K562 (cell line): Measurements from ENCODE around the gene WEE1.

Source experiments
- CBFB ChIP-seq: sonication (generic); formaldehyde crosslinking; IDR thresholded peaks from 2 replicates; pipeline ENCODE4 v1.4.0; 2020; ENCODE audit warnings: mild to moderate bottlenecking, missing genetic modification reagents
- CREB1 ChIP-seq, 2 experiments: sonication (generic) in 1 of 2; formaldehyde crosslinking in 1 of 2; IDR thresholded peaks; 2 replicates each; pipeline versions ENCODE4 v1.6.1 to v1.8.0; 2012 to 2022; ENCODE audit warnings: inconsistent platforms in 1 of 2, mild to moderate bottlenecking in 1 of 2, missing genetic modification reagents in 1 of 2, moderate library complexity in 1 of 2
- NCOA2 ChIP-seq, 2 experiments: fragments of 450-650 bp; IDR thresholded peaks; 2 replicates each; pipeline ENCODE4 v1.6.1; 2018; ENCODE audit warnings: mild to moderate bottlenecking in 2 of 2, moderate library complexity in 1 of 2; ENCODE audit not compliant: partially characterized antibody in 2 of 2
- TAF15 ChIP-seq: fragments of 200-400 bp; formaldehyde crosslinking; IDR thresholded peaks from 2 replicates; pipeline ENCODE4 v1.6.1; 2017; ENCODE audit warnings: mild to moderate bottlenecking, low read depth, low read length, moderate library complexity
- TF ChIP-seq, protein P1 (sequence below): sonication (generic); formaldehyde crosslinking; IDR thresholded peaks from 2 replicates; pipeline ENCODE4 v1.8.1; 2022; ENCODE audit warnings: missing genetic modification reagents
- TF ChIP-seq, protein P2 (sequence below): fragments of 250-450 bp; sonication (Bioruptor Pico); IDR thresholded peaks from 2 replicates; pipeline ENCODE4 v1.8.0; 2021; ENCODE audit warnings: mild to moderate bottlenecking, moderate library complexity

DNA sequence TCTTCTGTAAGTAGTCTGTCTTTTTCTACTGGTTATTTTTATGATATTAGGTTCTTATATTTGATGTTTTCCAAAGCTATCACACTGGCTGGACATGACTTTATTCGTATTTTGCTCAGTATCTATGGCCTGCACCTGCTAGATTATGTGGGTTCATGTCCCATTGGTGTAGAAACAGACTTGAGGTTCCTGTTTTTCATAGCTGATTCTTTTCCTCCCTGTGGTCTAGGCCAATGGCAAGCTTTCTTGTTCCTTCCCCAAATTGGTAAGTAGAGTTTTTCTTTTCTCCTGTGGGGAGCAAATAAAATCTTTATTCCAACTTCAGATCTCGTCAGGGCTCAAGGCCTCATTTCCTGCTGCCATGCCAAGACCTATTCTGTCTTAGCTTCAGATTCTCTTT, 60.2 kb downstream of the WEE1 start:
- TF ChIP-seq NCOA2 (IDR thresholded peaks at IDR 0.05; ENCODE audit: partially characterized antibody in 2 of 2) (no peak), TAF15 (no peak), CREB1 (IDR thresholded peaks at IDR 0.05) (no peak), CREB1 (CRISPR knock-in tag; IDR thresholded peaks at IDR 0.05) (no peak), CBFB (CRISPR knock-in tag) (no peak)
- TF ChIP-seq, protein P1, sequence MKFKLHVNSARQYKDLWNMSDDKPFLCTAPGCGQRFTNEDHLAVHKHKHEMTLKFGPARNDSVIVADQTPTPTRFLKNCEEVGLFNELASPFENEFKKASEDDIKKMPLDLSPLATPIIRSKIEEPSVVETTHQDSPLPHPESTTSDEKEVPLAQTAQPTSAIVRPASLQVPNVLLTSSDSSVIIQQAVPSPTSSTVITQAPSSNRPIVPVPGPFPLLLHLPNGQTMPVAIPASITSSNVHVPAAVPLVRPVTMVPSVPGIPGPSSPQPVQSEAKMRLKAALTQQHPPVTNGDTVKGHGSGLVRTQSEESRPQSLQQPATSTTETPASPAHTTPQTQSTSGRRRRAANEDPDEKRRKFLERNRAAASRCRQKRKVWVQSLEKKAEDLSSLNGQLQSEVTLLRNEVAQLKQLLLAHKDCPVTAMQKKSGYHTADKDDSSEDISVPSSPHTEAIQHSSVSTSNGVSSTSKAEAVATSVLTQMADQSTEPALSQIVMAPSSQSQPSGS = no peak
- TF ChIP-seq, protein P2, sequence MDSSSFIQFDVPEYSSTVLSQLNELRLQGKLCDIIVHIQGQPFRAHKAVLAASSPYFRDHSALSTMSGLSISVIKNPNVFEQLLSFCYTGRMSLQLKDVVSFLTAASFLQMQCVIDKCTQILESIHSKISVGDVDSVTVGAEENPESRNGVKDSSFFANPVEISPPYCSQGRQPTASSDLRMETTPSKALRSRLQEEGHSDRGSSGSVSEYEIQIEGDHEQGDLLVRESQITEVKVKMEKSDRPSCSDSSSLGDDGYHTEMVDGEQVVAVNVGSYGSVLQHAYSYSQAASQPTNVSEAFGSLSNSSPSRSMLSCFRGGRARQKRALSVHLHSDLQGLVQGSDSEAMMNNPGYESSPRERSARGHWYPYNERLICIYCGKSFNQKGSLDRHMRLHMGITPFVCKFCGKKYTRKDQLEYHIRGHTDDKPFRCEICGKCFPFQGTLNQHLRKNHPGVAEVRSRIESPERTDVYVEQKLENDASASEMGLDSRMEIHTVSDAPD = no peak
